Upper lobe of left lung (tissue), 6 donors: ENCODE measurements around the gene NRF1. TPM values are rescaled to one million over a fixed set of nuclear protein-coding genes. Genes with fewer than 3 reads are reported as not detected.

Experiments used
- ATAC-seq, 2 donors: fragments of 200-7000 bp; cut with Tn5 transposase; one replicate each; pipeline ENCODE4 v1.9.1; 2022; ENCODE audit warnings: mild to moderate bottlenecking in 2 of 2, moderate library complexity in 2 of 2; ENCODE audit not compliant: low FRiP score in 2 of 2
- DNase-seq, 2 donors: peaks; one replicate each; pipeline ENCODE4 v3.0.0-alpha.2; 2019 to 2020
- H3K27ac ChIP-seq, 4 donors: fragments of 200-600 bp; sonication (generic); one replicate each; pipeline ENCODE4 v1.5.1; 2016 to 2019
- H3K27me3 ChIP-seq, 4 donors: fragments of 200-600 bp; sonication (generic); one replicate each; pipeline ENCODE4 v1.5.1; 2017 to 2019
- H3K36me3 ChIP-seq, 4 donors: fragments of 200-600 bp; sonication (generic); one replicate each; pipeline ENCODE4 v1.5.1; 2016 to 2019
- H3K4me1 ChIP-seq, 4 donors: fragments of 200-600 bp; sonication (generic); one replicate each; pipeline ENCODE4 v1.5.1; 2018 to 2019
- H3K4me3 ChIP-seq, 4 donors: fragments of 200-600 bp; sonication (generic); one replicate each; pipeline ENCODE4 v1.5.1; 2017 to 2019; ENCODE audit warnings: mild to moderate bottlenecking in 2 of 4, moderate library complexity in 1 of 4
- H3K9me3 ChIP-seq, 4 donors: fragments of 200-600 bp; sonication (generic); one replicate each; pipeline ENCODE4 v1.5.1; 2018 to 2019
- CTCF ChIP-seq, 6 experiments: fragments of 450-650 bp in 4 of 6; fragments of 200-600 bp in 2 of 6; sonication (generic) in 2 of 6; IDR thresholded peaks; one replicate each; pipeline ENCODE4 v1.5.1; 2016 to 2019; ENCODE audit warnings: antibody characterized with exemption in 6 of 6
- EP300 ChIP-seq, 4 donors: sonication (generic); formaldehyde crosslinking; IDR thresholded peaks; one replicate each; pipeline ENCODE4 v1.5.1; 2017; ENCODE audit warnings: antibody characterized with exemption in 4 of 4, control low read depth in 2 of 4
- POLR2A ChIP-seq, 4 donors: fragments of 450-650 bp; IDR thresholded peaks; one replicate each; pipeline ENCODE4 v1.5.1; 2016 to 2017; ENCODE audit warnings: antibody characterized with exemption in 4 of 4, mild to moderate bottlenecking in 2 of 4
- POLR2AphosphoS5 ChIP-seq, 2 donors: sonication (generic); formaldehyde crosslinking; IDR thresholded peaks; one replicate each; pipeline ENCODE4 v1.5.1; 2017; ENCODE audit warnings: antibody characterized with exemption in 2 of 2
- WGBS, 2 donors: methylation state at CpG; one replicate each; pipeline ENCODE4 v1.1.5; 2017 to 2018; 5-methylcytosine and 5-hydroxymethylcytosine counted together
- total RNA-seq, 6 donors: library from RNA; depleted of rRNA in 4 of 6; stranded (reverse); fragments of >200 nt in 4 of 6; gene quantifications; one replicate each; pipeline versions ENCODE4 v1.1.0 to v1.2.1, GENCODE V29; 2016 to 2021
- donor health status: DM: no; HTN: no; CAD: no; lungs with moderate emphysema.
- donor health status: DM: no; HTN: yes; CAD: no; lungs with severe emphysema.

The NRF1 gene
- total RNA-seq, 6 donors from 2014 or later: 12.7 to 27.2 (median 19.1) TPM

GRCh38 chr7:129741743-129742213 lies 130.3 kb downstream of the NRF1 start:
- no peak overlapping the region for H3K4me3 ChIP-seq
- H3K27me3 ChIP-seq: no peaks in the 10 kb centered on the region
- DNase-seq: no peak
- H3K27ac ChIP-seq: no peak overlapping the region
- H3K4me1 ChIP-seq: peaks cover 0 to 9% (median 7%) of the 10 kb centered on the region in 4 donors
- no peak for ATAC-seq
- H3K9me3 ChIP-seq: no peaks in the 10 kb centered on the region
- peaks cover 0 to 53% (median 6%) of the 10 kb centered on the region in 4 donors for H3K36me3 ChIP-seq
- 44 to 61% methylated on average over 2 of the region's 2 CpGs for WGBS, 2 donors
- TF ChIP-seq CTCF (IDR thresholded peaks at IDR 0.05): no peak
- no peak for TF ChIP-seq POLR2A (IDR thresholded peaks at IDR 0.05)
- no peak for TF ChIP-seq EP300 (IDR thresholded peaks at IDR 0.05)
- no peak for TF ChIP-seq POLR2AphosphoS5 (IDR thresholded peaks at IDR 0.05)

- WGBS, 2 donors: 95 to 99% methylated on average over 5 of the region's 5 CpGs
- peaks cover 0 to 54% (median 8%) of the 10 kb centered on the region in 4 donors for H3K36me3 ChIP-seq
These were observed 130.7 kb downstream of the NRF1 start for GRCh38 chr7:129742256-129742655.

GRCh38 chr7:129746857-129747529 lies 135.5 kb downstream of the NRF1 start:
- DNase-seq: no peak
- no peak for TF ChIP-seq CTCF (IDR thresholded peaks at IDR 0.05)
- no peak for TF ChIP-seq POLR2AphosphoS5 (IDR thresholded peaks at IDR 0.05)
- no peak for TF ChIP-seq EP300 (IDR thresholded peaks at IDR 0.05)
- TF ChIP-seq POLR2A (IDR thresholded peaks at IDR 0.05): no peak
- WGBS, 2 donors: 90 to 92% methylated on average over 4 of the region's 4 CpGs
- H3K4me1 ChIP-seq: no peaks in the 10 kb centered on the region
- H3K4me3 ChIP-seq: no peak overlapping the region
- H3K36me3 ChIP-seq: peaks cover 0 to 54% (median 10%) of the 10 kb centered on the region in 4 donors
- no peak overlapping the region for H3K27ac ChIP-seq
- no peaks in the 10 kb centered on the region for H3K9me3 ChIP-seq
- ATAC-seq: no peak
- H3K27me3 ChIP-seq: no peaks in the 10 kb centered on the region

More at GRCh38 chr7:129742256-129742655, 130.7 kb downstream of the NRF1 start:
- Histone ChIP-seq H3K4me3 (no peak overlapping the region), H3K9me3 (no peaks in the 10 kb centered on the region), H3K27me3 (no peaks in the 10 kb centered on the region), H3K4me1 (peaks cover 0 to 9% (median 7%) of the 10 kb centered on the region in 4 donors), H3K27ac (no peak overlapping the region)
- TF ChIP-seq POLR2AphosphoS5 (IDR thresholded peaks at IDR 0.05) (no peak), POLR2A (IDR thresholded peaks at IDR 0.05) (no peak)
- ATAC-seq (no peak), DNase-seq (no peak)

GRCh38 chr7:129748356-129749109 lies 137.0 kb downstream of the NRF1 start:
- Histone ChIP-seq H3K27ac (no peak overlapping the region), H3K4me1 (no peaks in the 10 kb centered on the region), H3K4me3 (no peak overlapping the region), H3K27me3 (no peaks in the 10 kb centered on the region), H3K9me3 (no peaks in the 10 kb centered on the region), H3K36me3 (peaks cover 0 to 45% (median 9%) of the 10 kb centered on the region in 4 donors)
- TF ChIP-seq POLR2AphosphoS5 (IDR thresholded peaks at IDR 0.05) (no peak), CTCF (IDR thresholded peaks at IDR 0.05) (no peak), POLR2A (IDR thresholded peaks at IDR 0.05) (no peak), EP300 (IDR thresholded peaks at IDR 0.05) (no peak)
- no peak for DNase-seq
- no peak for ATAC-seq
- 90 to 94% methylated on average over 4 of the region's 4 CpGs for WGBS, 2 donors

- ATAC-seq: no peak
- Histone ChIP-seq H3K27ac (no peak overlapping the region), H3K27me3 (no peaks in the 10 kb centered on the region), H3K4me1 (no peaks in the 10 kb centered on the region), H3K9me3 (no peaks in the 10 kb centered on the region), H3K4me3 (no peak overlapping the region), H3K36me3 (peaks cover 0 to 41% (median 8%) of the 10 kb centered on the region in 4 donors)
- DNase-seq: no peak
- 90 to 94% methylated on average over 7 of the region's 7 CpGs for WGBS, 2 donors
- TF ChIP-seq CTCF (IDR thresholded peaks at IDR 0.05): no peak
- no peak for TF ChIP-seq POLR2A (IDR thresholded peaks at IDR 0.05)
- no peak for TF ChIP-seq POLR2AphosphoS5 (IDR thresholded peaks at IDR 0.05)
- no peak for TF ChIP-seq EP300 (IDR thresholded peaks at IDR 0.05)
These were observed 138.6 kb downstream of the NRF1 start for GRCh38 chr7:129750091-129750490.
